HUES48 (cell line): ENCODE measurements around the gene MYBBP1A.

Source experiments
- H3K27ac ChIP-seq: one replicate; pipeline ENCODE4 v1.7.0; 2013; ENCODE audit warnings: low read depth, low read length, inconsistent platforms
- H3K27me3 ChIP-seq: 2 replicates; pipeline ENCODE4 v1.6.1; 2013; ENCODE audit warnings: mild to moderate bottlenecking, low read length; ENCODE audit not compliant: control insufficient read depth, insufficient read depth
- H3K36me3 ChIP-seq: 2 replicates; pipeline ENCODE4 v1.6.1; 2013; ENCODE audit warnings: low read length; ENCODE audit not compliant: control insufficient read depth, insufficient read depth
- H3K4me1 ChIP-seq: 2 replicates; pipeline ENCODE4 v1.6.1; 2013; ENCODE audit warnings: mild to moderate bottlenecking, low read length; ENCODE audit not compliant: control insufficient read depth, insufficient read depth
- H3K4me3 ChIP-seq: 2 replicates; pipeline ENCODE4 v1.5.1; 2013; ENCODE audit warnings: mild to moderate bottlenecking, low read depth, low read length
- H3K9ac ChIP-seq: 2 replicates; pipeline ENCODE4 v1.6.1; 2013; ENCODE audit warnings: mild to moderate bottlenecking, low read depth, low read length, moderate library complexity
- H3K9me3 ChIP-seq: 2 replicates; pipeline ENCODE4 v1.6.1; 2013; ENCODE audit warnings: low read length; ENCODE audit not compliant: control insufficient read depth, insufficient read depth

The MYBBP1A gene

GRCh38 chr17:4522661-4523060, 32.5 kb downstream of the MYBBP1A start:
- no peaks in the 10 kb centered on the region for H3K9me3 ChIP-seq
- H3K36me3 ChIP-seq = no peaks in the 10 kb centered on the region
- no peak overlapping the region for H3K27ac ChIP-seq
- 0 out of 2 replicates have a peak, but pooled peaks cover 6% of the 10 kb centered on the region for H3K4me1 ChIP-seq
- no peak overlapping the region for H3K4me3 ChIP-seq
- peaks cover 34% of the 10 kb centered on the region for H3K27me3 ChIP-seq
- no peak overlapping the region for H3K9ac ChIP-seq

DNA sequence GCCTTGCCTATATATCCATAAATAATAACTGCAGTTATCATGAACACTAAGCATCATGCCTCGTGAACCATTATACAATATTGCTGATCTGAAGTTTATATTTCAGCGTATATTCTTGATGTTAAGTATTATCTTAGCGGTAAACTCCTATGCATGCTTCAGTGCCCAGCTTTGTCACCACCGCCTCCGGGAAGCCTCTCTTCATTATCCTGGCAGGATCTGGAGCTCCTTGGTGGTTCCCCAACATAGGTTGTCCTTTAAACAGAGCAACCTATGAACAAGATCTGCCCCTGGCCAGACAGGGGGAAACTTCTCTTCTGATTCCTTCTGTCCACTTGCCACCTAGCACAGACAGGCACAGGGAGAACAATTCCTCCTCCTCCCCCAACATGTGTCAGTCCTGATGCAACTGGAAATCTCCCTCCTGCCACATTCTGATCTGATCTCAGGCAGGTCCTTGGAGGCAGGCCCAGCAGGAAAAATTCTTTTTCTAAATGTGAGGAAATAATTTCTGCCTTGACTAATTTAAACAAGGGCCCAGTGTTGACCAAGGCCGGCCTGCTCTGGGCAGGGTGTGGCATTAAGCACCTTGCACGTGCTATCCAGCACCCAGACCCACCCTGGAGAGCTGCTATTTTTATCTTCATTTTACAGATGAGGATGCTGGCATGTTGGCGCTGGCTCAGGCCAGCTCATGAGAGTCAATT, 34.1 kb downstream of the MYBBP1A start:
- peaks cover 20% of the 10 kb centered on the region for H3K27me3 ChIP-seq
- no peak overlapping the region for H3K4me3 ChIP-seq
- H3K9ac ChIP-seq = no peak overlapping the region
- no peaks in the 10 kb centered on the region for H3K9me3 ChIP-seq
- no peaks in the 10 kb centered on the region for H3K4me1 ChIP-seq
- H3K27ac ChIP-seq = no peak overlapping the region
- no peaks in the 10 kb centered on the region for H3K36me3 ChIP-seq

DNA sequence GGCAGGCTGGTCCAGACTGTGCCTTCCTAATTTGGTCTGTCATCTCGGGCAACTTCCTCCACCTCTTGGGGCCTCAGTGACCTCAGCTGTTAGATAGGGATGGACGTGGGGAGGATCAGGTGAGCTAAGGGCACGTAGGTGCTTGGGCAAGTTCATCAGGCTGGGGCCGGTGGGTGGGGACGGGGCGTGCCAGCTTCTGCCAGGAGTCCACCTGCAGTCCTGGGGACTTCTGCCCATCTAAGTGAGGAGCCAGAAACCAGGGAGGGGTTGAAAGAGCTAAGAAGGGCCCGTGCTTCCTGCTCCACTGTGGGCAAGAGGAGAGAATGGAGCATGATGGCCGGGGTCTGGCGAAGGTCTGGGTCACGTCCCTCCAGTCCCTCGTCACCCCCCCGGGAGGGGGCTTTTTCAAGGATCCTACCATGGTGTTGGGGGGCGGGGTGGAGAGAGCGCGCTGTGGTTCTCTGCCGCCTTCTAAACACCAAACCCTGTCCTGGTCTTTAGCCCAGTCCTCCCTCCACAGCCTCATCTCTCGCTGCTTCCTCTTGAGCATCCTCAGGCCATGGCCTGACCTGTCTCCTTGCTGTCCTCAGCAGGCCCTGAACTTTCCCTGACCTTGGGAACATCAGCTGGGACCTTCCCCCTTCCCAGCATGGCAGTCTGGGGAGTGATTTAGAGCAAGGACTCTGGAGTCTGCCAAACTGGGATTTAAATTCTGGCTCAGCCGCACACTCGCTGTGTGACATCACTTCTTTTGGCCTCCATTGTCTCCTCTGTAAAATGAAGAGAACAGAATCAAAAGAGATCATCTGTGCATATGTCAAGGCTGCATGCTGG, 34.9 kb downstream of the MYBBP1A start:
- Histone ChIP-seq H3K27me3 (peaks cover 12% of the 10 kb centered on the region), H3K4me1 (no peaks in the 10 kb centered on the region), H3K36me3 (no peaks in the 10 kb centered on the region), H3K9me3 (no peaks in the 10 kb centered on the region), H3K9ac (no peak overlapping the region), H3K4me3 (no peak overlapping the region), H3K27ac (no peak overlapping the region)

DNA sequence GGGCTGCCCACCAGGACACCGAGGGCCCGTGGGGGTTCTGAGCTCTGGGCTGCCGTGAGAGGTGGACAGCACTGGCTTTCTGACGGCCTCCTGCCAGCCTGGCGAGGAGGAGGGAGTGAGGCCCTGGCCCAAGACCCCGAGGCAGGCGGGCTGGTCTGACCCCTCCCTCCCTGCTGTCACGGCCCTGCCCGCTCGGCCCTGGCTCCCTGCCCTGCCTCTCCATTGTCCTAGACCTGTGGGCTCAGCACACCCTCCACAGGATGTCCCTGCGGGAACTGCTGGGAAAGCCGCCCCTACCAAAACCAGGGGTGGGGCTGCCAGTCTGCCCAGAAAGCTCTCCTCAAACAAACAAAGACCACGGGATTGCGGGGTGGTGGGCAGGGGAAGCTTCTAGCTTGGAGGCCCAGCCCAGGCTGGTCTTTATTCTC, 35.8 kb downstream of the MYBBP1A start:
- peaks cover 8% of the 10 kb centered on the region for H3K27me3 ChIP-seq
- no peak overlapping the region for H3K9ac ChIP-seq
- H3K4me3 ChIP-seq = no peak overlapping the region
- no peaks in the 10 kb centered on the region for H3K4me1 ChIP-seq
- H3K36me3 ChIP-seq = no peaks in the 10 kb centered on the region
- no peak overlapping the region for H3K27ac ChIP-seq
- H3K9me3 ChIP-seq = no peaks in the 10 kb centered on the region

GRCh38 chr17:4518901-4519300, 36.3 kb downstream of the MYBBP1A start:
- Histone ChIP-seq H3K4me1 (no peaks in the 10 kb centered on the region), H3K27ac (no peak overlapping the region), H3K9me3 (no peaks in the 10 kb centered on the region), H3K9ac (no peak overlapping the region), H3K27me3 (peaks cover 8% of the 10 kb centered on the region), H3K4me3 (no peak overlapping the region), H3K36me3 (no peaks in the 10 kb centered on the region)

- Histone ChIP-seq H3K9ac (no peak overlapping the region), H3K4me3 (no peak overlapping the region), H3K27me3 (peaks cover 8% of the 10 kb centered on the region), H3K27ac (no peak overlapping the region), H3K4me1 (no peaks in the 10 kb centered on the region), H3K36me3 (no peaks in the 10 kb centered on the region), H3K9me3 (no peaks in the 10 kb centered on the region)
These were observed 38.4 kb downstream of the MYBBP1A start for GRCh38 chr17:4516735-4517134.

DNA sequence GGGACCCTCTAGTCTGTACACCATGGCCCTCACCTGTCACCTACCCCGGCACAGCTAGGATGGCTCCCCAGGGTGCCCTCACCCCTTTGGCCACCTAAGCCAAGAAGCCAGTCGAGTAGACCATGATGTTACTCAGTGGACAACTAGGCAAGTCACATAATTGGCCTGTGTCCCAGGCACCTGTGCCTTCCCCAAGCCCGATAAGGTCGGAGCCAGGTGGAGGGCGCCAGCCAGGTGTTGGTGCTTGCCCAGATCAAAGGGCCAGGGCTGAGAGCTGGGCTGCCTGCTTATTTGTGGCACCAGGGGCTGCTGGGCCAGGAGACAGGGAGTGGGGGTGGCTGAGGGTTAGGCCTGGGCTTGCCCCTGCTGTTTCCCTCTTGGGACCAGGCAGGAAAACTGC, 39.7 kb downstream of the MYBBP1A start:
- Histone ChIP-seq H3K4me3 (no peak overlapping the region), H3K9me3 (no peaks in the 10 kb centered on the region), H3K27ac (no peak overlapping the region), H3K4me1 (no peaks in the 10 kb centered on the region), H3K9ac (no peak overlapping the region), H3K36me3 (no peaks in the 10 kb centered on the region), H3K27me3 (no peaks in the 10 kb centered on the region)

DNA sequence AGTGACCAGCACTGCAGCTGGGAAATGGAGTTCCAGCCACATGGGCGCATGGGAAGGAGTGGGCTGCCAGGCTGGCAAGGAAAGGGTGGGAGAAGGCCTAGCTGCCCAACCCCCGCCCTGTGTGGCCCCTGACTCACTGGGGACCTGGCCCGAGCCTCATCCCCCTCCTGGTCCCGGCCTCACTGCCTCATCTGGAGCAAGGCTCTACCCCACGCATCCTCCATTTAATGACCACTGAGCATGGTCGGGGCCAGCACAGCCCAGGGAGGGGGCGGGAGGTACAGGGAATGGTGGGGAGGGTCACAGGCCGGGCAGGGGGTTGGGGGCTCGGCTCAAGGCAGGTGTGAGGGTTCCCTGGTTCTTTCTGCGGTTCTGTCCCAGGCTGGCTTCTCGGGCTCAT, 40.4 kb downstream of the MYBBP1A start:
- Histone ChIP-seq H3K9ac (no peak overlapping the region), H3K4me3 (no peak overlapping the region), H3K27ac (no peak overlapping the region), H3K36me3 (no peaks in the 10 kb centered on the region), H3K4me1 (no peaks in the 10 kb centered on the region), H3K9me3 (no peaks in the 10 kb centered on the region), H3K27me3 (no peaks in the 10 kb centered on the region)

DNA sequence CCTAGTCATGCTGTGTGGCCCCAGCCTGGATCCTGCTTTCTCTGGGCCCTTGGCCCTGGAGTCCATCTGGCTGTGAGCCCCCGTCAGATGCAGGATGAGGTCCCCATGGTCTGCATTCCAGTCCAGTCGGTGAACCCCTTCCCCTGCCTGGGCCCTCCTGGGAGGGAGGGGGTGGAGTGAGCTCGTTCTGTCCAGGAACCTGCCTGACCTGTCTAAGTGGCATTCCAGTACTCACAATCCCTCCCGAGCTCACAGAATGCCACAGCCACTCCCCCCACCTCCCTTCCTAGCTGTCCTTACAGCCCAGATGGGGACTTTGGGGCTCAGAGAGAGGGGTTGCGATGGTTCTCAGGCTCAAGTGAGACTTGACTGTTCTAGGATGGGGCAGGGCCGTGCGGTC, 41.0 kb downstream of the MYBBP1A start:
- Histone ChIP-seq H3K36me3 (no peaks in the 10 kb centered on the region), H3K4me1 (no peaks in the 10 kb centered on the region), H3K27ac (peak overlapping the region; percentile 7)

GRCh38 chr17:4513113-4514032, 41.8 kb downstream of the MYBBP1A start:
- Histone ChIP-seq H3K9ac (no peak overlapping the region), H3K4me3 (no peak overlapping the region), H3K9me3 (no peaks in the 10 kb centered on the region), H3K27ac (no peak overlapping the region), H3K36me3 (no peaks in the 10 kb centered on the region), H3K4me1 (no peaks in the 10 kb centered on the region), H3K27me3 (no peaks in the 10 kb centered on the region)

More for the DNA sequence above, 41.0 kb downstream of the MYBBP1A start:
- H3K9ac ChIP-seq = no peak overlapping the region
- H3K4me3 ChIP-seq = no peak overlapping the region
- no peaks in the 10 kb centered on the region for H3K9me3 ChIP-seq
- no peaks in the 10 kb centered on the region for H3K27me3 ChIP-seq
